GM18498 (cell line): Measurements from ENCODE around the gene SOX12.
"Not testable (repeated sequence)": the region's sequence is repeated elsewhere in the genome, so short reads cannot be mapped to it uniquely, and the experiment has no call there.

Experiments
- ATAC-seq: cut with Tn5 transposase; IDR thresholded peaks from one replicate; pipeline ENCODE4 v1.9.1; 2021; ENCODE audit warnings: mild to moderate bottlenecking, moderate library complexity; ENCODE audit not compliant: unreplicated experiment

The SOX12 gene

GRCh38 chr20:328975-329695 is 3.8 kb downstream of the SOX12 start:
- ATAC-seq, result no peak

GRCh38 chr20:329851-330232 is 4.5 kb downstream of the SOX12 start:
- no peak for ATAC-seq

GRCh38 chr20:330233-331149 is 5.1 kb downstream of the SOX12 start:
- peak; percentile 36 for ATAC-seq

- no peak for ATAC-seq
Measured at GRCh38 chr20:334578-334977, 9.2 kb downstream of the SOX12 start.

GRCh38 chr20:336040-336439 is 10.7 kb downstream of the SOX12 start:
- not testable (repeated sequence) for ATAC-seq

- no peak for ATAC-seq
Measured at GRCh38 chr20:341682-342081, 16.3 kb downstream of the SOX12 start.

GRCh38 chr20:343107-343506 is 17.8 kb downstream of the SOX12 start:
- ATAC-seq, result no peak

- ATAC-seq, result no peak
Measured at GRCh38 chr20:346033-346639, 20.8 kb downstream of the SOX12 start.

GRCh38 chr20:346640-347316 is 21.4 kb downstream of the SOX12 start, which contains the start of gene NRSN2:
Gene NRSN2 (plus strand): TSS chr20:347111. CDS start chr20:349644, 2,533 bp downstream.
- peak; percentile 35 for ATAC-seq

GRCh38 chr20:347317-347639 is 21.9 kb downstream of the SOX12 start:
- ATAC-seq, result peak; percentile 6

- ATAC-seq, result peak; percentile 80
Measured at GRCh38 chr20:347640-348484, 22.5 kb downstream of the SOX12 start.

- no peak for ATAC-seq
Measured at GRCh38 chr20:348972-349841, 23.9 kb downstream of the SOX12 start.

GRCh38 chr20:353166-353565 is 27.8 kb downstream of the SOX12 start:
- ATAC-seq, result no peak

GRCh38 chr20:354298-354977 is 29.1 kb downstream of the SOX12 start:
- peak; percentile 86 for ATAC-seq

- not testable (repeated sequence) for ATAC-seq
Measured at GRCh38 chr20:356154-356553, 30.8 kb downstream of the SOX12 start.

- no peak for ATAC-seq
Measured at GRCh38 chr20:356745-357144, 31.4 kb downstream of the SOX12 start.

GRCh38 chr20:358891-359555 is 33.7 kb downstream of the SOX12 start:
- ATAC-seq, result no peak

- no peak for ATAC-seq
Measured at GRCh38 chr20:361561-361960, 36.2 kb downstream of the SOX12 start.
